ENCODE results near the gene LDHAL6B.

LDHAL6B gene

DNA sequence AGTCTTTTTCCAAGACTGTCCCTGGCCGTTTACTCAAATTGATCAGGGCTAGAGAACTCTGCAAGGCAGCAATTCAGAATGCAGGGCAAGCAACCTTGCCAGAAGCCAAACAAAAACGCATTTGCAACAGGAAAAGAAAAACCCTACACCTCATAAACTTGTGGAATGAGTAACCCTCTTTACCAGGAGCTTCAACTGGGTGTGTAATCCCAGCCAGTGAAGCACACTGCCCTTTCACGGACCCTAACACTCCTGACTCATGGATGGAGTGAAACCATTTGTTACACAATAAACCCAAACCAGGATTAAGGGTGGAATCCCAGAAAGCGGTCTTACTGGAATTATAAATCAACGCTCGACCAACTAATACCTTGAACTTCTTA is 14.8 kb upstream of the LDHAL6B start:
- no peaks in the 10 kb centered on the region for H3K9me3 ChIP-seq (ENCODE audit: severe bottlenecking)
- H3K27ac ChIP-seq: no peak overlapping the region
- H3K27me3 ChIP-seq (ENCODE audit: insufficient read depth, low read depth, severe bottlenecking): no peaks in the 10 kb centered on the region
- no peaks in the 10 kb centered on the region for H3K36me3 ChIP-seq
- H3K4me3 ChIP-seq (ENCODE audit: low read depth, low read length): no peak overlapping the region
- TF ChIP-seq, protein P1, sequence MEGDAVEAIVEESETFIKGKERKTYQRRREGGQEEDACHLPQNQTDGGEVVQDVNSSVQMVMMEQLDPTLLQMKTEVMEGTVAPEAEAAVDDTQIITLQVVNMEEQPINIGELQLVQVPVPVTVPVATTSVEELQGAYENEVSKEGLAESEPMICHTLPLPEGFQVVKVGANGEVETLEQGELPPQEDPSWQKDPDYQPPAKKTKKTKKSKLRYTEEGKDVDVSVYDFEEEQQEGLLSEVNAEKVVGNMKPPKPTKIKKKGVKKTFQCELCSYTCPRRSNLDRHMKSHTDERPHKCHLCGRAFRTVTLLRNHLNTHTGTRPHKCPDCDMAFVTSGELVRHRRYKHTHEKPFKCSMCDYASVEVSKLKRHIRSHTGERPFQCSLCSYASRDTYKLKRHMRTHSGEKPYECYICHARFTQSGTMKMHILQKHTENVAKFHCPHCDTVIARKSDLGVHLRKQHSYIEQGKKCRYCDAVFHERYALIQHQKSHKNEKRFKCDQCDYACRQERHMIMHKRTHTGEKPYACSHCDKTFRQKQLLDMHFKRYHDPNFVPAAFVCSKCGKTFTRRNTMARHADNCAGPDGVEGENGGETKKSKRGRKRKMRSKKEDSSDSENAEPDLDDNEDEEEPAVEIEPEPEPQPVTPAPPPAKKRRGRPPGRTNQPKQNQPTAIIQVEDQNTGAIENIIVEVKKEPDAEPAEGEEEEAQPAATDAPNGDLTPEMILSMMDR (IDR thresholded peaks at IDR 0.05; ENCODE audit: low read depth, low read length): no peak
- no peak for DNase-seq

DNA sequence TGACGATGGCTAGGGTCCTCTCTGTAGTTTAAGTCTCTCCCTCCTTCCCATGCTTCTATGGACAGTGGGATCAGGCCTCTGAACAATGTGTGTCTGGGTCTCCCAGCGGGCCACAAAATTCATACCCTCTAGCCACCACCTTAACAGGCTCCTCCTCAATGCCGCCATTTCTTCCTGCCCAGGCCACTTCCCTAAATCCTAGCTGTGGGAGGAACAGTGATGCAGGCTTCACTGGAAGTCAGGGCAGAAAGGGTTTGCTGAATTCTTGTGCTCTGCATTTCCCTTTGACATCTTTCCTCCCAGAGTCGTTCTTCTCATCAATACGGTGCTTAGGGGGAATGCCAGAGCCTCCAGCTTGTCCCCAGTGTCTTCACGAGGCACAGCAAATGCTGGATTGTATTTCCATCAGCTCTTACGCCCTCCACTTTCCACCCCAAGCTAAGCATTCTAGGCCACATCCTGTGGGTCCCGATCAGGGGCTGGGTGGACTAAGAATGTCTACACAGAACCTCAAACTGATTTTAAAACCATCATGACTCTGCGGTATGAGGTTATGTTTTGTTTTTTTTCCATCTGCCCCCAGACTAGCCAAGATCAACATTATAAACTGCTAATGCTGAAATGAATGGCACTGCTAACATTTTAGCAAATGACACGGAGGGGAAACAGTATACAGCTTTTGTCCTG is 11.9 kb upstream of the LDHAL6B start:
- TF ChIP-seq, protein P1 (IDR thresholded peaks at IDR 0.05; ENCODE audit: low read depth, low read length): no peak
- no peak overlapping the region for H3K4me3 ChIP-seq (ENCODE audit: low read depth, low read length)
- H3K36me3 ChIP-seq: no peaks in the 10 kb centered on the region
- no peak for DNase-seq
- no peaks in the 10 kb centered on the region for H3K27me3 ChIP-seq (ENCODE audit: insufficient read depth, low read depth, severe bottlenecking)
- H3K27ac ChIP-seq: no peak overlapping the region
- H3K9me3 ChIP-seq (ENCODE audit: severe bottlenecking): no peaks in the 10 kb centered on the region

GRCh38 chr15:59196416-59196815 is 10.2 kb upstream of the LDHAL6B start:
- DNase-seq: no peak
- TF ChIP-seq, protein P1 (IDR thresholded peaks at IDR 0.05; ENCODE audit: low read depth, low read length): no peak
- Histone ChIP-seq H3K4me3 (ENCODE audit: low read depth, low read length) (no peak overlapping the region), H3K27ac (no peak overlapping the region), H3K36me3 (no peaks in the 10 kb centered on the region), H3K9me3 (ENCODE audit: severe bottlenecking) (no peaks in the 10 kb centered on the region), H3K27me3 (ENCODE audit: insufficient read depth, low read depth, severe bottlenecking) (no peaks in the 10 kb centered on the region)

- Histone ChIP-seq H3K27ac (no peak overlapping the region), H3K4me3 (ENCODE audit: low read depth, low read length) (no peak overlapping the region), H3K36me3 (no peaks in the 10 kb centered on the region), H3K27me3 (ENCODE audit: insufficient read depth, low read depth, severe bottlenecking) (no peaks in the 10 kb centered on the region), H3K9me3 (ENCODE audit: severe bottlenecking) (no peaks in the 10 kb centered on the region)
- DNase-seq: no peak
- TF ChIP-seq, protein P1 (IDR thresholded peaks at IDR 0.05; ENCODE audit: low read depth, low read length): no peak
These were observed 9.2 kb upstream of the LDHAL6B start for GRCh38 chr15:59197454-59197853.

DNA sequence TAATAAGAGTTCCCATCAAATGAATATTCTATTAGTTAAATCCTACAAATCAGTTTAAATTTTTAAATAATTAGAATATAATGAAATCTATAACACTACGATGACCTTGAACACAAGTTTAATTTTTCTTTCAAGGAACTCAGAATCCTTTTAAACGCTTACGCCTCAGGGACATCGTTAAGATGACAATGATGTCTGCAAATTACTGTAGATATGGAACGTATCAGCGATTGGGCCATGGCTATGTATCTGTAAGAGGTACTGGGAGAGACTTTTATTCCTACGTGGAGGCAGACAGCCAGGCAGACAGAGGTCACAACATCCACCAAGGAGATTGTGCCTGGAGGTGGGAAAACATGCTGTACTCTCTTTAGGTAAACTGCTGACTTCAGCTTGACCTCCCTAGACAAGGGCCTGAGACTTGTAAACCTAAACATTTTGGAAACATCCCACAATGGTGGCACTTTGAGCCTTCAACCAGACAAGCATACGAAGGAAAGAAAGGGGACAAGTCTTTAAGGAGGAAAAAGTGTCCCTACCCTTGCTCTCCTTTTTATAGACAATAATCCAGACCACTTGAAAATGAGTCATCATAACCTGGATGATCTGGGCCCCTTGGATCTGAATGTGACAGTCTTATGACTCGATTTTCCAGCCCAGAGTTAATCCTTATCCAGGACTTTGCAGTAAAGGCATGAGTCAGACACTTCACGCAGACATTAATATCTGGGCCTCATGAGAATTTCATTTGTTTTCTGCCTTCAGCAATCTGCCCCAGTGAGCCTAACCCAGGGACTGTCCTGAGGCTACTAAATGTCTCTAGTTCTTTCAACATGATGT is 6.8 kb upstream of the LDHAL6B start:
- no peak overlapping the region for H3K4me3 ChIP-seq (ENCODE audit: low read depth, low read length)
- TF ChIP-seq, protein P1 (IDR thresholded peaks at IDR 0.05; ENCODE audit: low read depth, low read length): no peak
- no peak overlapping the region for H3K27ac ChIP-seq
- H3K27me3 ChIP-seq (ENCODE audit: insufficient read depth, low read depth, severe bottlenecking): no peaks in the 10 kb centered on the region
- H3K36me3 ChIP-seq: no peaks in the 10 kb centered on the region
- DNase-seq: no peak
- H3K9me3 ChIP-seq (ENCODE audit: severe bottlenecking): no peaks in the 10 kb centered on the region

Measured in WERI-Rb-1 (cell line).